ENCODE results near the gene HRAS.

The HRAS gene

DNA sequence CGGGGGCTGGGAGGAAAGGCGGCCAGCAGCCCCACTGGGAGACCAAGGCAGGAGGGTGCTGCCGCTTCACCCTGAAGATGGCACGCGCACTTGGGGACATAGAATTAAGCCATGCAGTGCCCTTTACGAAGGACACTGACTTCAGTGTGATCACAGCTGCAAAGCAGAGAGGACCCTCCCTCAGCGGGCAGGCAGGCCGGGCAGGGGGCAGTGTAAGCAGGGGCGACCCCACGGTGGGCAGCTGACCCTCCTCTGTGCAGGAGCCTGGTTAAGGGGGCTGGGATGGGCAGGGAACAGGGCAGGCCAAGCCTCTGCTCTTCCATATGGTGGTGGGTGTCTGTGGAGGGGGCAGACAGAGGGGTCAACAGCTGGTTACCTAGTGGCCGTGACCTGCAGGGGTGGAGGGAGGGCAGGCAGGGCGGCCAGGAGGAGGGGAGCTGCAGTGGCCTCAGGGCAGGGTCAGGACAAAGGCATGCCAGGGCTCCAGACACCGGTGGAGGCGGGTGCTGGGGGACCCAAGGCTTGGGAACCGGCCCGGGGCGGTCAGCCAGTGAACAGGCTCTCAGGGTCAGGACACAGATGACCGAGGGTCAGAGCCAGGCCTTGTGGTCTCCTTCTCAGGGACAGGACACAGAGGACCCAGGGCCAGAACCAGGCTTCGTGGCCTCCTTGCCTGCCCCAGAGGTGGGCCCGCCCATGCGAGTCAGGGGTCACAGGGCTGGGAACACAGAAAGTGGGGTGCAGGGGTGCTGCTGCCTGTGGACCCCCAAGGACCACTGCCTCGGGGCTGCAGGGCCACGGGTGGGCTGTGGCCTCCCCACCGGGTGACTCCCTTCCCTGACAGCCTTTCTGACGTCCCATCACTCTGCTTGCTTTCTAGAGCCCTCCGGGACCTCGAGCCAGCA lies 18.0 kb upstream of the HRAS start:
- DNase-seq: no peak

DNA sequence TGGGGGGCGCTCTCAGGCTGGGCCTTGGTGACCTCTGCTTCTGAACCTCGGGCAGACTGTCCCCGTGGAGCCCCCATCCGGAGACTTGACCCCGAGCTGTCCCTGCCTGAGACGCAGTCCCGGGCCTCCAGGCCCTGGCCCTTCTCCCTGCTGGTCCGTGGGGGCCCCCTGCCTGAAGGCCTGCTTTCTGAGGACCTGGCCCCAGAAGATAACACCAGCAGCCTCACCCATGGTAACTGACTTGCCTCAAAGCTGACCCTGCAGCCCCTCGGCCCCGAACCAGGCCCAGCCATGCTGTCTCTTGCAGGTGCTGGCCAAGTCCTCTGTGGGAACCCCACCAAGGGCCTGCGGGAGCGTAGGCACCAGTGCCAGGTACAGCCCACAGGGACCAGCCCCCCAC lies 16.2 kb upstream of the HRAS start:
- DNase-seq: no peak

DNA sequence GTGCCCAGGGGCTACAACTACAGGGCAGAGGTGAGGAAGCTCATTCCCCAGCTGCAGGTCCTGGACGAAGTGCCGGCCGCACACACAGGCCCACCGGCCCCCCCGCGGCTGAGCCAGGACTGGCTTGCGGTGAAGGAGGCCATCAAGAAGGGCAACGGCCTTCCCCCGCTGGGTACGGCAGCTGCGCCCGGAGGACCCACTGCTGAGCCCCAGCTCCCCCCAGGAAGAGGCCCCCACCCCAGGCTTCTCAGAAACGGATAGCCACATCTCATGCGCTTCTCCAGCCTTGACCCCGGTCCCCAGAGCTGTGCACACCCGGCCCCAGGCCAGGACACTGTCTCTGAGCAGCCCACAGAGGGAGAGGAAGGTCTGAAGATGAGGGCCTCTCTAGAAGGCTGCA lies 15.8 kb upstream of the HRAS start:
- no peak for DNase-seq

DNA sequence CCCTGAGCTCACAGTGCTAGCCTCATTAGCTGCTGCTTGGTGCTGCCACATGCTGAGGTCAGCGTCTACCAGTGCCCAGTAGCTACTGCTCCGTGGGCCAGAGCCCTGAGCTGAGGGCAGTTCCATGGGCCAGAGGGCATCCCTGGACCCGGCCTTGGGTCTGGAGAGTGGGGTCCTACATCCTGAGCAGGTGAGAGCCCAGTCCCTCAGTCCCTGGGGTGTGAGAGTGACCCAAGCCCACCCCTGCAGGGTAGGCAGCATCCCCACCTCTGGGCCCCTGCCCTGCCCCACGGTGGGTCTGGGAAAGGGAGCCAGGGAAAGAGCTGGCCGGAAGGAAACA lies 15.3 kb upstream of the HRAS start:
- no peak for DNase-seq

DNA sequence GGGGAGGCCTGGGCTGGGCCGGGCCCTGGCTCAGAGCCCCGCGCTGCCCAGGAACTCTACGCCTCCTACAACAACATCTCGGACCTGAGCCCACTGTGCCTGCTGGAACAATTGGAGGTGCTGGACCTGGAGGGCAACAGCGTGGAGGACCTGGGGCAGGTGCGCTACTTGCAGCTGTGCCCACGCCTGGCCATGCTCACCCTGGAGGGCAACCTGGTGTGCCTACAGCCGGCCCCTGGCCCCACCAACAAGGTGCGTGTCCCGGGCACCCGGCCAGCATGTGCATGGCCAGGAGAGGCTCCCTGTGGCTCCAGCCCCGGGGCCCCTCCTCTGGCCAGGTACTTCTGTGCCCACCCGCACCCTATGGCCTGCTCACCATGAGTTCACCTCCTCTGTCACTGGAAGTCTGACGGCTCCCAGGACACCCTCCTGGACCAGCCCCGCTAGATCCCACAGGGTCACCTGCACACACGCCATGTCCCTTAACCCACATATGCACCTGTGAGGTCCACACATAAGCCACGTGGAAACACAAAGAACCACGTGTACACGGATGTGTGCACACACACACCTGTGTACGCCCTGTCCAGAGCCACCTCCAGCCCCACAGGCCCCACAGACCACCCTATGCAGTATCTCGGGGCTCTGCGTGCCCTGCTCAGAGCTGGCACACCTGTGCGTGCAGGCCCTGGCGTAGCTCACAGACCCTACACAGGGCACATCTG lies 14.8 kb upstream of the HRAS start:
- no peak for DNase-seq

DNA sequence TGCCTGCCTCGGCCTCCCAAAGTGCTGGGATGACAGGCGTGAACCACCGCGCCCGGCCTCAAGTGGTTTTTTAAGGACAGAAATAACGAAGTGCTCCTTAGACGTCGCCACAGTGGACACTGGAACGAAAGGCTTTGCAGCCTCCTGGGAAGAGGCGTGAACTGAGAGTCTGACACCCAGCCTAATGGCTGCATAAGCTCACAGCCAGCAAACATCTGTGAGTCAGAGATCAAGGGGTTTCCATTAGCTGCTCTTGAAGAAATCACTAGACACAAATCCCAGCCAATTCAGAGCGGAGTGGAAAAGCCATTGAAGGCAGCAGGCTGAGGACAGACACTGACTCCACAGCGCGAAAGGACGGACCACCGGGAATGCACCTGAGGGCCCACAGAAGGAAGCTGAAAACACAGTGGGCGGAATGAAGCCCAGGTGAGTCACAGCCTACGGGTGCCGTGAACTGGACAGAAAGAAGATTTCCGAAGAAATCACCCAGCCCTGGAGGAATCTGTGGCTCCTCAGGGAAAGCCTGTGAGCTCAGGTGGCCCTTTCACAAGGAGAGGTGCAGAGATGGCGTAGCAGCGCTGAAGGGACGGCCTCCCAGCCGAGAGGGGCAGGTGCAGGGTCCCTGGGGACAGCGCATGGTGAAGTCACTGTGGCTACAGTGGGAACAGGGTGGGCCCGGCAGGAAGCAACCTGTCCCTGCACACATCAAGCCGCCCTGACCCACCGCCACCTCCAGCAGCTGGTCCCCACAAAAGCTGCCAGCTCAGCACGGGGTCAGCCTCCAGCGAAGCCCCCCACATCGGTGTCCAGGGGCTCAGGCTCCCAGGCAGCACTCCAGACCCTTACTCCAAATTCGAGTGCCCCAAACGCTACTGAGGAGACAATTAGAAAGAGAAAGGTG lies 13.6 kb upstream of the HRAS start:
- DNase-seq: no peak

DNA sequence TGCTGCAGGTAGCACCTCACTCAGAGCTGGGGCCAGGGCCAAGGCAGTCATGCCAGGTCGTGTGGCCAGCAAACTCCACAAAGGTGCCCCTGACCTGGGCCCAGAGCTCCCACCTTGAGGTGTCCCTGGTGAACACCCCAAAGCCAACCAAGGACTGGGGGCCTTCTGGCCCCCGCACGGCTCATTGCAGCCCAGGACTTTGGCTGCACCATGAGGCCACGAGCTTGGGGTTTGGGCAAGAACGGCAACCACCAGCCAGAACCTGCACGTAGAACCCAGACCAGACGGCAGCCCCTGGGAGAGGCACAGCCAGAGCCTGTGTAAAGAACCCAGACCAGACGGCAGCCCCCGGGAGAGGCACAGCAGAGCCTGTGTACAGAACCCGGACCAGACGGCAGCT lies 9.8 kb upstream of the HRAS start:
- DNase-seq: no peak

DNA sequence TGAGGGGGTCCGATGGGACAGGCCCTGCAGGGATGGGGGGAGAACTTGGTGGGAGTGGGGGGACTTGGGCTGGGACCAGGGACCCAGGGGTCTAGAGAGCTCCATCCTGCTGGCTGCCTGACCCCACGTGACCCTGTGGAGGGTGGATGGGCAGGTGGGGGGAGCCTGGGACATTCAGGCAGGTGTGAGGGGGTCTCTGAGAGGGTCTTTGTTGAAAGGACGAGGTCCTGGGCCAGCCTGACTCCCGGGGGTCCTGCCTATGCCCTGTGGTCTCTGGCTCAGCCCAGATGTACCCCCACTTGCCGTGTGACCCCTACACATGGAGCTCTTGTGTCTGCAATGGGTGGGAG lies 9.4 kb upstream of the HRAS start:
- no peak for DNase-seq

DNA sequence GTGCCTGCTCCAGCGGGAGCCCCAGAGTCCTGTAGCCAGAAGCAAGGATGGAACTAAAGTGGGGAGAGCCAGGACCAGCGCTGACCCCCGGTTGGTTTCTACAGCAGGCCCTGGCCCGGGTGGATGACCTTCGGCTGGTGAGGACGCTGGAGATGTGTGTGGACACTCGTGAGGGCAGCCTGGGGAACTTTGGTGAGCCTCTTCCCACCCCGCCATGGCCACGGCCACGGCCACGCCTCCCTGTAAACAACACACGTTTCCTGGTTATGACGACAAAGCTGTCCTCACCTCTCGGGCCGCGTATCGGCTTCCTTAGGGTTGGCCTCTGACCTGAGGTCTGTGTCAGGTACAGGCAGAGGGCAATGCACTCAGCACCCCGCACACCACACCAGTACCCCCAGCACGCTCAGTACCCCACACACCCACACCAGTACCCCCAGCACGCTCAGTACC lies 6.1 kb upstream of the HRAS start:
- no peak for DNase-seq

DNA sequence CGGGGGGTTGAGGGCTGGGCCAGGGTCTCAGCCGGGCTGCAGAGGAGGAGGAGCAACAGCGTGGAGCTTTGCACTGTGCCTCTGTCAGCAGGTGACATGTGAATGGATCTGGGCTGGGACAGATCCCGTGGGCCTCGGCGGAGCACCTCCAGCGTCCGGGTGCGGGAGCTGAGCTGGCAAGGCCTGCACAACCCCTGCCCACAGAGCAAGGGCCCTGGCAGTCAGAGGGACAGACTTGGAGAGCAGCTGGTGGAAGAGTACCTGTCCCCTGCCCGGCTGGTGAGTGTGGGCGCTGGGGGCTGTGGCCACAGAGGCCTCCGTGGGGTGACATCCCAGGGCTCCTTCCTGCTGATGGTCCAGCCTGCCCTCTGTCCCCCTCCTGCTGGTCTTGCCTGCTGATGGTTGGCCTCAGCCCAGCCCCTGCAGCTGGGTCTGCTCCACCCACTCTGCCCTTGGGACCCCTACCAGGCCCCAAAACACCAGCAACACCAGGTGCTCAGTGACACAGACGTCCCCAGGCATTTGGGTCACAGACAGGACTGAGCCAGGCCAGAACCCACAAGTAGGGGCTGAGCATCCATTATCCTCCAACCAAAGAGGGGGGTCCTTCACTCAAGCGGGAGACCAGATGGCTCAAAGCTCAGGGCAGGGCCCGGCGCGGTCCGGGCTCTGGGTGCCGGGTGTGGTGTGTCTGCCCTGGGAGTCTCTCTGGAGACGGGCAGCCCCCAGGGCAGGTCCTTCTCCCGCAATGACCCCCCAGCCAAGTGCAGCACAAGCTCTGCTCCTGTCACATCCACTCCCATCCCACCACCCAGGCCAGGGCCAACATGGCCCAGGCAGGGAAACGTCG lies 5.4 kb upstream of the HRAS start:
- DNase-seq: no peak

DNA sequence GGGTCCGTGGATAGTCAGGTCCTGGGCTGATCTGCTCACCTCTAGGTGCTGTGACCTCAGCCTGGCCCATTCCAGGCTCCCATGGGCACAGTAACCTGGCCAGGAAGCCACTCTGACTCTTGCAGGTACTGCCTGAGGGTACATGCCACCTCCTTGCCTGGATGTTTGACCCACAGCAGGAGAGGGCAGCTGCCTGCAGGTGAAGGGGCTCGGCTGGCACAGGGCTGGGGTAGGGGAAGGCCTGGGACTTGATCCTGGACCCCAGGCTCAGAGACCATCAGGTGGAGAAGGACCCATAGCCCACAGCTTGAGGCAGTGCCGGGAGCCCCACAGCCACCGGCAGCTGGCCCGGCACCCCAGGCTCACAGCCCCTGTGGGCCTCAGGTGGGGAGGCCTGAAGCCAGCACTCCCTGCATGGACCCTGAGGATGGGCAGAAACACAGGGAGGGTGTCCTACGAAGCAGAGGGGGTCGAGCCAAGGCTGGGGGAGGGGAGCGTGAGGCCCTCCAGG lies 4.7 kb upstream of the HRAS start:
- DNase-seq: no peak

DNA sequence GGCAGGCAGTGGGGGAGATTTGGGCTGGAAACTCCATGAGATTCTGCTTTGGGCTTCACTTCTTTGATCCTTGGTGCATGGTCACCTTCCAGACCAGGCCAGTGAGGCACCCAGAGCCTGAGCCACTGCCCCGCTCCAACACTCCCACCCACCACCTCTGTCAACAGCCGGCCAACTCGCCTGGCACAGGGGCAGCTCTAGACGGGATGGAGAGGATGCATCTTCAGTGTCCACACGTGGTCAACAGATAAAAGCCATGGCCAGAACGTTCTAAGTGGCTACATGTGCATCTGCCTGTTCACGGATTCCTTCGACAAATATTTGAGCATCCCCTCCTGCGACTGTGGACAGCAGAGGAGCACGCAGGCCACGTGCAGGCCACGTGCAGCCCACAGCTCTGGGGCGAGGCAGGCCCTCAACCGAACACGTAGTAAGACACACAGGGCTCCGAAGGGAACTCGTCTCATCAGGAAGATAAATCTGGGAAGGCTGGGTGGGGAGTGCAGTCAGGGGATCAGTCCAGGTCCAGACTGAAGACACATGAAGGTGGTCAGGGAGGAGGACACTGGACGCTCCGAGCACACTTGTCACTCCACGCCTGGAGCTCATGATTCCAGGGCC lies 3.2 kb upstream of the HRAS start:
- DNase-seq: no peak

DNA sequence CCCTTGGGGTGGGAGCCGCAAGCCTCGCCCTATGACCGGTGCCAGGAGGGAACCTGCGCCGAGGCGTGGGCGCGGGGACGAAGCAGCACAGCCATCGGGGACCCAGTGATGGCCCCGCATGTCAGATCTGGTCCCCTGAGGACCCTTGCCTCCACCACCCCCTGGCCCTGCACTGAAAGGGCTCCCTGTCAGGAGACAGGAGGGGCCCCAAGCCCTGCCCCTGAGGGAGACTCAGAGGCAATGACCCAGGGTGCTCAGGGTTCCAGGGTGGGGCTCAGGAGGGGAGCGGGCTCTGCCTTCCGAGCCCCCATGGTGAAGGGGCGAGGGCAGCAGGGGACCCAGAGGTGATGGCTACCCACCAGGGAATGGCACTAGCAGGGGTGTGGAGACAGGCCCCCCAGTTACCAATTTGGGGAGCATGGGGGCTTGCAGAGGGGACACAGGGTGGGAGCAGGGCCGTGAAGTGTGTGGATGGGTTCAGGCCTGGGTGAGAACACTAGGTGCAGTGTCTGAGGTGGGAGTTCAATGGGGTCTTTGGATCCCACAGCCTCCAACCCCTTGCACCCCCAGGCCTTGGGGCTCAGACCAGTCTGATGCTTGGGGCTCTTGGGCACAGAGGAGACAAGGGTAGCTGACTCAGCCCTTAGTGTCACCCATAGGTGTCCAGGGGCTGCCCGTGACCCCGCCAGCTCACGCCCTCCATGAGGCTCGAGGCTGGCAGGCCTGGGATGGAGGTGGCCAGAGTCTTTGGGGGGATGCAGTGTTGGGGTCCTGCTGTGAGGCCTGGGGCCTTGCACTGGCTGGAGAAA lies 2.5 kb upstream of the HRAS start:
- DNase-seq: no peak

DNA sequence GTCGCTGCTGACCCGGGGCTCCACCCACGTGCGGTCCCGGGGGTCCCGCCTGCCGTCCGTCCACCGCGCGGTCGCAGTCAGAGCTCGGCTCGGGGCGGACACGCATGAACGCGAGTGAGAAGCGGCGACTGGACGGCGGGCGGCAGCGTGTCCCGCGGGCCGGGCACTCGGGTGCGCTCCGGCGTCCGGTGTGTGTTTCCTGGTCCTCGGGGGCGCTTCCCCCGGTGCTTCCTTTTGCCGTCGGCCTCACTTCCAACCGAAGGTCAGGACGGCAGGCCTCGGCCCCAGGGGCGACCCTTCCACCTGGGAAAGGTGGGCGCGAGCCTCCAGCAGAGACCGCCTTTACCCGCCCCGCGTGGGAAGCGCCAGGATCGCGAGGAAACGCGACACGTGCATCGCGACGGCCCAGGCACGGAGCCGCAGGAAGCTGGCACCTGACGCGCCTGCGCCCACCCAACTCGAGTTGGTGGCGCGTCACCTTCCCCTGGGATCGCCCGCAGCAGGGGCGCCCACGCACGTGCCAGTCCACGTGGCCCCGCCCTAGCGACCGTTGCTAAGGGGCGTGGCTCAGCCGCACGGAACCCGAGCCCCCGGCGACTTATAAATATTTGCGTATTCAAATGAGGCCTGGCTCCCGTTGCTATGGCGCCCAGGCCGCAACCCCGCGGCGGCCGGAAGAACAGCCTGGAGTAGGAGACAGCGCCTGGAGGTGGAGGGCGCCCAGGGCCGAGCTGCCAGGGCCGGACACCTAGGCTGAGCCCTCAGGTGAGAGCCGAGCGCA lies 1.7 kb upstream of the HRAS start, which contains the start of gene LRRC56:
Gene LRRC56 (plus strand): TSS at position 687 of the 781 bp plus-strand sequence. CDS start 3,158 bp downstream, outside the sequence.
- DNase-seq: peak; percentile 97

DNA sequence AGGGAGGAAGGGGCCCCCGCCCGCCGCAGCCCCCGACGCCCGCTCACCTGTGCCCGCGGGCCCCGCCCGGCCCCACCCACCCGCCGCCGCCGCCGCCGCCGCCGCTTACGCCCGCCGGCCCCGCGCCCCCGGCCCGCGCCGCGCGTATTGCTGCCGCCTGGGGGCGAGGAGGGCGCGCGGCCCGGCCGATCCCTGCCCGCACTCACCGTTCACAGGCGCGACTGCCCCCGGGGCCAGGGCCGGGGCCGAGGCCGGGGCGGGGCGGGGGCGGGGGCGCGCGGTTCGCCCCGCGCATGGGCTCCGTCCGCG lies 212 bp downstream of the HRAS start:
- DNase-seq: no peak

DNA sequence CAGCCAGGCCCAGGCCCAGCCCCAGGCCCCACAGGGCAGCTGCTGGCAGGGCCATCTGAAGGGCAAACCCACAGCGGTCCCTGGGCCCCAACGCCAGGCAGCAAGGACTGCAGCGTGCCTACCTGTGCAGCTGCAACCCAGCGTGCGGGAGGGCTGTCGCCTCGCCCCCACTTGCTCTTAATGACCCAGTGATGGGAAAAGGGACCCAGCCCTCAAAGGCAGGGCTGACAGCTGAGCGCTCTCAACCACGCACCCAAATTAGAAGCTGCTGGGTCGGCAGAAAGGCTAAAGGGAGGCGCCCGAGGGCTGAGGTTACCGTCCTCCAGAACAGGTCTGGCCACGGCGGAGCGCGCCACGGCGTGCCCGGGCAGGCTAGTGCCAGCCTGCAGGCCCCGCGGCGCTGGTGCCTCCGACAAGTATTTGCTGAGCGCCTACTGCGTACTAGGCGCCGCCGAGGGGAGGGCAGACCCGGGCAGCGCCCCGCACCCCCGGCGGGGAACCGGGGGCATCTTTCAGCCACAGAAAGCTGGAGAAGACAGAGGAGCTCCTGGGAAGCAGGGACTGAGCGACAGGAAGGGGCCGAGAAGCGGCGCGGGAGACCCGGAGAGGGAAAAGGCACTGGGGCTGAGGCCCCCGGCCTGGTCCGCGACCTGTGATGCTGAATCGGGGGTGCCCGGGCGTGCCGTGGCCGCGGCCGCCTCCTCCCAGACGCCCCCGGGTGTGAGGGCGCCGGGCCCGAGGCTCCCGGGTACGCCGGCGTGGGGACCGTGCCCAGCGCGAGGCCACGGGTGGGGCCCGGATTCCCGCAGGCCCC lies 773 bp downstream of the HRAS start:
- DNase-seq: peak; percentile 31

DNA sequence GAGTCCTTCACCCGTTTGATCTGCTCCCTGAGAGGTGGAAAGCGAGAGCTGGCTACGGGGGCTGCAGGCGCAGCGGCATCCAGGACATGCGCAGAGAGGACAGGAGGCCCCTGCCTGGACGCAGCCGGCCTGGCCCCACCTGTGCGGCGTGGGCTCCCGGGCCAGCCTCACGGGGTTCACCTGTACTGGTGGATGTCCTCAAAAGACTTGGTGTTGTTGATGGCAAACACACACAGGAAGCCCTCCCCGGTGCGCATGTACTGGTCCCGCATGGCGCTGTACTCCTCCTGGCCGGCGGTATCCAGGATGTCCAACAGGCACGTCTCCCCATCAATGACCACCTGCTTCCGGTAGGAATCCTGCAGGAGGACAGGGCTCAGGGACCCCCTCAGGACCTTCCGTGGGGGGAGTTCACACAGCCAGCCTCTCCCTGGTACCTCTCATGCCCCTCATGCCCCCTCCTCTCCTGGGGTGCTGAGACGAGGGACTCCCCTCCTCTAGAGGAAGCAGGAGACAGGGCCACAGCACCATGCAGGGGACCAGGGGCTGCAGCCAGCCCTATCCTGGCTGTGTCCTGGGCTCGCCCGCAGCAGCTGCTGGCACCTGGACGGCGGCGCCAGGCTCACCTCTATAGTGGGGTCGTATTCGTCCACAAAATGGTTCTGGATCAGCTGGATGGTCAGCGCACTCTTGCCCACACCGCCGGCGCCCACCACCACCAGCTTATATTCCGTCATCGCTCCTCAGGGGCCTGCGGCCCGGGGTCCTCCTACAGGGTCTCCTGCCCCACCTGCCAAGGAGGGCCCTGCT lies 1.6 kb downstream of the HRAS start:
- DNase-seq: no peak

DNA sequence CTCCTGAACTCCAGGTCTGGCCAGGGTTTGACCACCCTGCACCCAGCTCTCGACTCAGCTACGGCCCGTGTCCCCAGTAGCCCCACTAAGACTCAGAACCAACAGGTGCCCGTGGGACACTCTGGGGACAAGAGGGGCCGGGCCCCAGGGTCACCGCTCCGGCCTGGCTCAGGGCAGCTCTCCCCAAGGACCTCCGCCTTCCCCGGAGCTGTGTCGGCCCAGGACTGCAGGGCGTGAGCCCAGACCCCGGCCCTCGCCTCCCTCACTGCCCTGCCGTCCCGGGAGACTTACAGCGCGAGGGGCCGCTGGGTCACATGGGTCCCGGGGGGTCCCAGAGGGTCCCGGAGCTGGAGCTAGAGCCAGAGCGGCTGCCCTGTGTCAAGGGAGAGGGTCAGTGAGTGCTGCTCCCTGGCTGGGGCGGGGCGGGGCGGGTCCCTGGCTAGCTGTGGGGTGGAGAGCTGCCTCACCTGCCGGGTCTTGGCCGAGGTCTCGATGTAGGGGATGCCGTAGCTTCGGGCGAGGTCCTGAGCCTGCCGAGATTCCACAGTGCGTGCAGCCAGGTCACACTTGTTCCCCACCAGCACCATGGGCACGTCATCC lies 2.3 kb downstream of the HRAS start:
- DNase-seq: no peak
